HG03521 (cell line): ENCODE measurements around the gene SH3BP1.
A peak's percentile ranks its signal among the peaks of the same experiment; 100 is the strongest.

Experiments used
- ATAC-seq: cut with Tn5 transposase; IDR thresholded peaks from one replicate; pipeline ENCODE4 v1.9.1; 2021; ENCODE audit warnings: mild to moderate bottlenecking, moderate library complexity; ENCODE audit not compliant: unreplicated experiment

SH3BP1 gene

DNA sequence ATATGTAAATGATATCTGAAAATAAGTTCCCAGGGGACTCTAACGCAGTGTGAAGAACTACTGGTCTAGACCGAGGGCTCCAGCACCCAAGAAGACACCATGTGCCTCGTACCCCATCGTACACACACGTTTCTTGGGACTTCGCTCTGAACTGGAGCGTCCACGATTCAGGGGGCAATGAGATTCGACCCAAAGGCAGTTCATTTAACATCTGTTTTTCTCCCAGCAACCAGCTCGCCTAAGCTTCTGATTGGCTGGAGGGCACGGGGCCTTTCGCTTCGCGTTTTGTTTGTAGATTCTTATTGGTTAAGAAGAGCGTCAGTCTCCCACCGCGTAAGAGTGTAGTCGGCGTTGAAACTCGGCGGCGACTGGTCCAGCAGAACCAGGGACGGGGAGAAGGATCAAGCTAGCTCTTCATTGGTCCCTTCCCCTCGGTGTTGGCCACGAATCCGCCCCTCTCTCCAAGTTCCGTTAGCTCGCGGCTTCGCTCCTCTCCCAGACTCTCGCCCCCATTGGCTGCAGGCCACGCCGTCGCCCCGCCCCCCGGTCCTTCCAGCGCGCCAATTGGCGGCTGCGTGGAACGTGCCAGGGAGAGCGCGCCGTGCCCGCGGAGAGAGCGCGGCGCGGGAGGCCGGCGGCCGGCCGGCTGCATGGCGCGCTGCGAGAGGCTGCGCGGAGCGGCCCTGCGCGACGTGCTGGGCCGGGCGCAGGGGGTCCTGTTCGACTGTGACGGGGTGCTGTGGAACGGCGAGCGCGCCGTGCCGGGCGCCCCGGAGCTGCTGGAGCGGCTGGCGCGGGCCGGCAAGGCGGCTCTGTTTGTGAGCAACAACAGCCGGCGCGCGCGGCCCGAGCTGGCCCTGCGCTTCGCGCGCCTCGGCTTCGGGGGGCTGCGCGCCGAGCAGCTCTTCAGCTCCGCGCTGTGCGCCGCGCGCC is 18.9 kb downstream of the SH3BP1 start, which contains the start of gene PDXP:
Gene PDXP (plus strand): TSS at position 591 of the 933 bp plus-strand sequence. CDS start 60 bp downstream, at position 651.
- ATAC-seq, result peak; percentile 81

DNA sequence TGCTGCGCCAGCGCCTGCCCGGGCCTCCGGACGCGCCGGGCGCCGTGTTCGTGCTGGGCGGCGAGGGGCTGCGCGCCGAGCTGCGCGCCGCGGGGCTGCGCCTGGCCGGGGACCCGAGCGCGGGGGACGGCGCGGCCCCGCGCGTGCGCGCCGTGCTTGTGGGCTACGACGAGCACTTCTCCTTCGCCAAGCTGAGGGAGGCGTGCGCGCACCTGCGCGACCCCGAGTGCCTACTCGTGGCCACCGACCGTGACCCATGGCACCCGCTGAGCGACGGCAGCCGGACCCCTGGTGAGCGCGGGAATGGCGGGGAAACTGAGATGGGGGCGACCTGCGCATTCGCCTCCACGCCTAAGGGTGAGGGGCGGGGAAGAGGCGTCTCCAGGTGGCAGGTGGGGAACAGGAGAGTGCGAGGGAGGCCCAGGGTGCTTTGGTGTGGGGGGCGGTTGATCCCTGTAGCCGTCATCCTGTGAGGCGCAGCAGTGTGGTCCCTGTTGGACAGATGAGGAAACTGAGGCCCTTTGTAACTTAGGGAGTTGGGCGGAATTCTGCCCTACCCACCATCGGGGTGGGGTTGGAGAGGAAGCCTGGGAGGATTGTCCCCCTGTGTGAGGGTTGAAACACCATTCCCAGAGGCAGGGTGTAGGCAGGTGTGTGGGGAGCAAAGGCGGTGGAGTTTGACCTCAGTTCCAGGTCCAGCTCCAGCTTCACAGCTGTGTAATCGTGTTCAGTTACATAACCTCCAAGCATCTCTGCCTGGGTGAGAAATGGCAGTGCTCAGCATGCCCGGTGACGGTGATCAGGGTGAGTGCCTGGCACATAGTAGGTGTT is 19.8 kb downstream of the SH3BP1 start:
- peak; percentile 12 for ATAC-seq

DNA sequence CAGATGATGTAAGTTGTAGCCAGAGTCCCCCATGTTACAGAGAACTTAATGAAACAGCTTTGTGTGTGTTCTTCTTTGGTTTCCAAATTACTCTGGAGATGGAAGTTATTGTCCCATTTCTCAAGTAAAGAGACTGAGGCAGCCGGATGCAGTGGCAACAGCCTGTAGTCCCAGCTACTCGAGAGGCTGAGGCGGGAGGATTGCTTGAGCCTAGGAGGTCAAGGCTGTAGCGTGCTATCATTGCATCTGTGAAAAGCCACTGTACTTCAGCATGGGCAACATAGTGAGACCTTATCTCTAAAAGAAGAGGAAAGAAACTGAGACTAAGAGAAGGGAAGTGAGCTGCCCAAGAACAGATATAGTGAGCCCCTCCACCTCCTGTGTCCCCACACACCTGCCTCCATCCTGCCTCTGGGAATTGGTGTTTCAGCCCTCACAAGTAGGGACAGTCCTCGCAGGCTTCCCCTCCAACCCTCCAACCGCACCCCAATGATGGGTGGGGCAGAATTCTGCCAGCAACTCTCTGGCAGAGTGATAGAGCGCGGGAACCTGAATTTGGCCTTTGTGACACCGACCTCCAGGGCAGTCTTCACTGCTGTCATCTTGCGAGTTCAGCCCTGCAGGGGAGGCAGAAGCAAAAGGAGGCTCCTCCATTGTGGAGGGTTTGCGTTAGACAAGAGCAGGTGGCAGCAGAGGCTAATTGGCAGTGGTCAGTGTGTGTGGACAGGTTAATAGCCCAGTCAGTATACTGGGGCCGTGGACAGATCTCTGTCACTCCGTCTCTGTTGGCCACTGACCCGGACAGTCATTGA is 20.6 kb downstream of the SH3BP1 start:
- no peak for ATAC-seq

DNA sequence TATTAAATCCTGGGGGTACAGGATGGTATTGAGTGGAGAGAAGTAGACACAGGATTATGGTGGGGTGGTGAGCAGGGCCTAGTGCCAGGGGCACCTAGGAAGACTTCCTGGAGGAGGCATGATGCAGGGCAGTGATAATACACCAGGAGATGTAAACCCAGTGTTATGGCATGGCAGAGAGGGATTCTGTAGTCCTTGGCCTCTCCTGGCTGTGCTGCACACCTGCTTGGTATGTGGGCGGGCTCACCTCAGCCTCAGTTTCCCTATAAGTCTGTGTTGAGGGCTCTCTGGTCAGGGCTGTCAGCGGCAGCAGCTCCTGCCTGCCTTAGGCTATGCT is 21.2 kb downstream of the SH3BP1 start:
- ATAC-seq, result no peak

DNA sequence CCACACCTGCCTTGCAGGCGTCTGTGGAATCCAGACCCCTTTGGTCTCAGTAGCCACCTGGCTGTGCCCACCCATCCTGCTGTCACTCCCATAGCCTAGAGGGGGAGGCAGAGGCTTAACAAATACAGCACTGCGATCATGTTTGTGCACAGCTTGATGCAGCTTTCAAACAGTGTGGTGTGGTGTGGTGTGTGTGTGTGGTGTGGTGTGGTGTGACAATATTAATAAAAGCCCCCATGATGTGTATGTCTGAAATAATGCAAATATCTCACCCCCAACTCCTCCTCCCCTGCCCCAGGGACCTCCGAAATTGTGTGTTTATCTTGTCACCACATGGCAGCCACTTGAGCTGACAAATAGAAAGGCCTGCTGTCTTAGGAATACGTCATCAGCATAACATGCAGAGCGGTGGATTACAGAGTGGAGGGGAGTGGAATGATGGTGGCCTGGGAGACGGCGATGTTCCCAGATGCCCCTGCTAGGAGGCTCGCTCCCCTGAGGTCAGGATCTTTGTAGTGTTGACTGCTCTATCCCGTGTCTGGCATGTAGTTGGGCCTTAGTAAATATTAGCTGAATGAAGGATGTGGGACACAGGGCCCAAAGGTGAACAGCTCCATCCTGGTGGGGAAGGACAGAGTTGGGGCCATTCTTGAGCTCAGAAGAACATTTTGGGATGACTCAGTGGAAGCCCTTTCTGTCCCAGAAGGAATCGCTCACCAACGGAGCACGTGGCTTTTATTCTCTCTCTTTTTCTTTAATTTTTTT is 21.9 kb downstream of the SH3BP1 start:
- no peak for ATAC-seq

DNA sequence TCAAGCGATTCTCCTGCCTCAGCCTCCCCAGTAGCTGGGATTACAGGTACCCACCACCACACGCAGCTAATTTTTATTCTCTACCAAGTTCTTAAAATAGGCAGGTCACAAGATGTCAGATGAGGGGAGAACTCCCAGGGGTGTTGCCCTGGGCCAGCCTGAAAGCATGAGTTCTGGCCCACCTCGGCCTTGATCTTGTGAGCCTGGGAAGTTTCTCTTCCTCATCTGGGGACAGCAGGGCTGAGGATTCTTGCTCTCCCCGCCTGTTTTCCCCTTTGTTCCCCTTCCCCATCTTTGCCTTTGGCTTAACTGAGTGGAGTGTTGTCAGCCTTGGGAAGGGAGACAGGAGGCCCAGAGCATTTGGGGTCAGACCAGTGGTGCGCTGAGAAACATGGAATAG is 22.6 kb downstream of the SH3BP1 start:
- no peak for ATAC-seq

DNA sequence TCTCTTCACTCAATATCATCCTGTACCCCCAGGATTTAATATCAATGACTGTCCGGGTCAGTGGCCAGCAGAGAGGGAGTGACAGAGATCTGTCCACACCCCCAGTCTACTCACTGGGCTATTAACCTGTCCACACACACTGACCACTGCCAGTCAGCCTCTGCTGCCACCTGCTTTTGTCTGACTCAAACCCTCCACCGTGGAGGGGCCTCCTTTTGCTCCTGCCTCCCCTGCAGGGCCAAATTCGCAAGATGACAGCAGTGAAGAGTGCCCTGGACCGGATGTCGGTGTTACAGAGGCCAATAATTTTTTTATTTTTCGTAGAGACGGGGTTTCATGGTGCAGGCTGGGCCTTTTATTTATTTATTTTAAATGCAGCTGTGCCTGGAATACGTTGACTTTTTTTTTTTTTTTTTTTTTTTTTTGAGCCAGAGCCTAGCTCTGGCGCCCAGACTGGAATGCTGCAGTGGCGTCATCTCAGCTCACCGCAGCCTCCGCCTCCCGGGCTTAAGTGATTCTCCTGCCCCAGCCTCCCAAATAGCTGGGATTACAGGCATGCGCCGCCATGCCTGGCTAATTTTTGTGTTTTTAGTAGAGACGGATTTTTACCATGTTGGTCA is 24.2 kb downstream of the SH3BP1 start:
- no peak for ATAC-seq

DNA sequence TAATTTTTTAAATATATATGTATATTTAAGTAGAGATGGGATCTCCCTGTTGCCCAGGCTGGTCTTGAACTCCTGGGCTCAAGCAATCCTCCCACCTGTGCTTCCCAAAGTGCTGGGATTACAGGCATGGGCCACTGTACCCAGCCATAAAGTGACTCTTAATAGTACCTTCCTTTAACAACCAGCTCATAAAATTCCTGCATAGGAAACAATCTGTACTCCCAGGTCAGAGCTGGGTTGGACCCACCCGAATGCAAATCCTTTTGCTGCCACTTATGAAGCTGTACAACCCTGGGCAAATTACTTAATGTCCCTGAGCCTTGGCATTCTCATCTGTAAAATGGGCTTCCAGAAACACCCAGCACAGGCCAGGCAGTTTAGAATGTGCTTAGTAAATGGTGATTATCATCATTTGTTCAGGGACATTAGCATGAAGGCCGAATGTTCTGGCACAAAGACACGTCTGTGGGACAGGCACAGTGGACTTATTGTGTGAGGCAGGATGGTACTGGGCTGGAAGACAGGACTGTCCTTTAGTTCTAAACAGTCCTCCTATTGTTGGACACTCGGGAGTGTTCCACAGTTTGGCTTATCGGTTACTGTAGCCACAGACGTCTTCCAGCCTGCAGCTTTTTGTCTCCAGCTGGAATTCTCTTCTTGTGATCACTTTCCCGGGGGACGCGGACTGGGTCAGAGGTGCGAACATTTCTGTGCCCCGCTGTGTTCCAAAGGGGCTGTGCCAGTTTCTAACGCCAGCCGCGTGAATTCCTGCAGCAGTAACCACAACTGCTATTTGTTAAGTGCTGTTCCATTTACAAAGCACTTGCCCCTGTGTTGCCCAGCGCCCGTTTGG is 25.0 kb downstream of the SH3BP1 start:
- ATAC-seq, result no peak

DNA sequence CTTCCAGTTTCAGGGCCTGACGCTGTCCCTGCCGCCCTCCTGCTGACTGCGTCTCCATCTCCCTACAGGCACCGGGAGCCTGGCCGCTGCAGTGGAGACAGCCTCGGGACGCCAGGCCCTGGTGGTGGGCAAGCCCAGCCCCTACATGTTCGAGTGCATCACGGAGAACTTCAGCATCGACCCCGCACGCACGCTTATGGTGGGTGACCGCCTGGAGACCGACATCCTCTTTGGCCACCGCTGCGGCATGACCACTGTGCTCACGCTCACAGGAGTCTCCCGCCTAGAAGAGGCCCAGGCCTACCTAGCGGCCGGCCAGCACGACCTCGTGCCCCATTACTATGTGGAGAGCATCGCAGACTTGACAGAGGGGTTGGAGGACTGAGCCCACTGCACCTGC is 26.0 kb downstream of the SH3BP1 start:
- ATAC-seq, result no peak

DNA sequence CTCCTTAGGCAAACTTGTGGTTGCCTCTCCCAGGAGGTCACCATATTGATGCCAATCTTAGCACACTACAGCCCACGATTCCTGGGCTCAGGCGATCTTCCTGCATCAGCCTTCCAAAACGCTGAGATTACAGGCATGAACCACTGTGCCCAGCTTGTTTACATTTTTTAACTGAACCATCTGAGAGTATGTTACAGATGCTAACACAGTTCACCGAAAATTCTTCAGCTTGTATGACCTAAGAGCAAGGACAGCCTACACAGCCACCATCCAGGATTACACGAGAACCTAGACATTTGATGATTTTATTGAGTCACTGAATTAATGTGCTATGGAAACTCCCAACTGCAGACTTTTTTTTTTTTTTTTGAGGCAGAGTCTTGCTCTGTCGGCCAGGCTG is 30.1 kb downstream of the SH3BP1 start:
- no peak for ATAC-seq

DNA sequence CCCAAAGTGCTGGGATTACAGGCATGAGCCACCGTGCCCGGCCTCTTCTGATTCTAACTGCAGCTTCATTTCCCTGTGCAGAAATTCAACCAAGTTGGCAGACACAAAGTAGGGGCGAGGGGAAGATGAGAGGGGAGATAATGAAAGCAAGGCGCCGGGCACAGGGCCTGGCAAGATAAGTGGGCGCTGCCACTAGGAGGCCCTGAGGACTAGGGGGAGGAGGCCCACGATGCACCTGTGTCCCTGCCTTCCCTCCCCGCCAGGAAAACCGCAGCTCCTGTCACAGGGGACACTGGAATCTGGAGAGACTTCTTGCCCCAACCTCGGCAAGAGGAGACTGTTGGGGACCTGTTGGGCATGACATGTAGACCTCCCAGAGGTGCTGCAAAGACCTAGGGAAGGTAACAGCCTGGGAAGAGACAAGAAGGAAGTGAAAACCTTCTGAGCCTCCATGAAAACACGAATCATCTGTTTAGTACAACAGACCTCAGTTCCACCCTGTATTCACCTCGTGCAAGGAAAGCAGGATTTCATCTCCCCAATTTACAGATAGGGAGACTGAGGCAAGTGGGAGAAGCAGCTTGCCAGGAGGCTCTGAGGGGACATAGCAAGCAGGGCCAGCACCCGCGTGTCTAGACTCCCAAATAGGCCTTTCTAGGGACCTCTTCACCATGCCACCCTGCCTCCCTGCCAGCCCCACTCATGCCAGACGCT is 32.9 kb downstream of the SH3BP1 start:
- ATAC-seq, result no peak

DNA sequence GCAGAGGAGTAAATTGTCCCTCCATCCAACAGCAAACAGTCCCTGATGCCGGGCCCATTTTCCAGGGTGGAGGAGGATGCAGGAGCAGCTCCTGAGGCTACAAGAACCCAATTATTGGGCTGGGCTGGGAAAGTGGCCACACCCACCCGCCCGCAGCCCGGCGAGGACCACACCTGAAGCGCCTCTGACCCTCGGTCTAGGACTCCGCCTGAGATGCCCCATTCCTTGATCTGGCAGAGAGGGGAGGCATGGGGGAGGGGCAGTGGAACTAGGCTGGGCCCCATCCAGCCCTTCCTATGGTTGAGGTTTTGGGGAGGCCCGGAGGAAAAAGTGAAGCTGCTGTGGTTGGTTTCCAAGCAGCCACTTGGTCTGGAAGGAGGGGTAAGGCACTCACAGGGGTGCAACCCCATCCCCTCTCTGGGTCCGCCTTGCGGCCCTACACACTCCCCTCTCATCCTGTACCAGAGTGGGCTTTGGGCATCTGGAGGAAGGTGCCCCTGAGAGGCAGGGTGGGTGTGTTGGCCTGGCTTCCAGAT is 33.5 kb downstream of the SH3BP1 start:
- no peak for ATAC-seq

DNA sequence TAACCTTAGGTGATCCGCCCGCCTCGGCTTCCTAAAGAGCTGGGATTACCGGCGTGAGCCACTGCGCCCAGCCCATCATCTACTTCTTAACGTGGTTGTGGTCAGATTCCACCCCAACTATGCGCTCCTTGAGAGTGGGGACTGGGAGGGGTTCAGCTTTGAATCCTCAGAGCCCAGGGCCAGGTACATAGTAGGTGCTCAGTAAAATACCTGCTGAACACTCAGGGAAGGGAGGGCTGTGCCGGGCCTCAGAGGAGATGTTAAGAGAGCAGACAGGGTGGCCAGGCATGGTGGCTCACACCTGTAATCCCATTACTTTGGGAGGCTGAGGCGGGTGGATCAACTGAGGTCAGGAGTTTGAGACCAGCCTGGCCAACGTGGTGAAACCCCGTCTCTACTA is 34.8 kb downstream of the SH3BP1 start:
- no peak for ATAC-seq

DNA sequence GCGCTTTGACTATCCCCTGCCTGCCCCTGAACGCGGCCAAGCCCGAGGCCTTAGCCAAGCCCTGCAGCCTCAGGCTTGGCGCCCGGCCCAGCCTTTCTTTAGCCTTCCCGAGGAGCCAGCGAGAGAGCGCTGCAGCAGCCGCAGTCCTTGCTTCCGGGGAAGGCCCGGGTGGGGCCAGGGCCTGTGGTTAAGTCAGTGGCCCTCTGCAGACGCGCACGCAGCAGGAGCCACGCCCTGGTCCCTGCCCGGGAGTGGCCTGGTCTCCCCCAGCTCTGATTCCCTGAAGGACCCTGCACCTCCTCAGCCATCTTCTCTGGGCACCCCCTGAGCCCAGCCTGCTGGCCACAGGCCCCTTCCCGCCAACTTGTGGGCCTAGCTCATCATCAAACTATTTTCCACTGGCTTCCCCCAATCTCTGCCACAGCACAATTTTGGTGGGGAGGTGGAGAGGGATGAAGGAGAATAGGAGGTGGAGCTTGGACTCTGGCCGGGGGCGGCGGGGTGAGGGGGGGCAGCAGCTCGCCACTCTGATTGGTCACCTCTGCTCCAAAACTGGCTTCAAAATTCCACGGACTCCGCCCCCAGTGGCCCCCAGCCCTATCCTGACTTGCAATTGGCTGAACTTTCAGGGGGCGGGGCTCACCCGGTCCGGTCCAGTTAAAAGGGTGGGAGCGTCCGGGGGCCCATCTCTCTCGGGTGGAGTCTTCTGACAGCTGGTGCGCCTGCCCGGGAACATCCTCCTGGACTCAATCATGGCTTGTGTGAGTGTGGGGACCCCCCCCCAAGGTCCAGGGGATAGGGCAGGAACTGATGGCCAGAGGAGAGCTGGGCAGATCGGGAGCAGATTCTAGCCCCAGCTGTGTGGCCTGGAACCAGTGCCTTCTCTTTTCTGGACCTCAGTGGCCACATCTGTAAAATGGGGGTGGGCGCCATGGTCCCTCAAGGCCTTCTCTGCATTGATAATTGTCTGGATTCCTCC is 35.8 kb downstream of the SH3BP1 start, which contains the start of gene LGALS1:
Gene LGALS1 (plus strand): TSS at position 686 of the 979 bp plus-strand sequence. CDS start 67 bp downstream, at position 753.
- peak; percentile 35 for ATAC-seq

DNA sequence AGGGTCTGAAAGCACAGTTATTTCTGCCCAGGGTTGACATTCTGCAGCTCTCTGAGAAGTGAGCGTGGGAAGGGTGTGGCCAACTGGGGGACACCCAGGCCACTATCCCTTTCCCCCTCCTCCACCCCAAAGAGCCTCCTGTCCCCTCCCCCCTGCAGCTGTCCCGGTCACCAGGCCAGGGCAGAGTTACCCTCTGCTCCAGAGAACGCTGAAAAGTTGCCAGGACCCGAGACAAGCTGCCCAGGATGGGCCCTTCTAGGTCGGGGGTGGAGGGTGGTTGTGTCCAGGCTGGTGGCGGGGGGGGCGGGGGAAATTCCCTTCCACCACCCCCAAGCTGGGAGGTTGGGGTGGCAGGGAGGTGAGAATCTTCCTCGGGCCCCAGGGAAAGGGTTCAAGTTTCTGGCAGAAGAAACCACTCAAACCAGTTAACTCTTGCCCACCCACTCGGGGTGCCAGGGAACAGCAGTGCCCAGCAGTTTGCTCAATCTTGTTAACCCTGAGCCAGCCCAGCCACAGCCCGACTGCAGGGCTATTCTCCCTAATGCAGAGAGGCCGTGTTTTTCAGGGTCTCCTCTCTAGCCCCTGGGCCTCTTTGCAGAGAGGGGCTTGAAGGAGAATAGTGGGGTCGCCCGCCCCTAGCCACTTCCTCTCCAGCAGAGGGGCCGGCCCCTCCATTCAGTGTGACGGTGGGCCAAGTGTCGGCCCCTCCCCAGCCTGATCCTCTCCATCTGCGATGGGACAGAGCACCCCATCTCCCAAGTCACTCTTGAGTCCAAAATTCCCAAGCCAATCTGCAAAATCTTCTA is 36.7 kb downstream of the SH3BP1 start:
- no peak for ATAC-seq
